Astrocyte of the spinal cord (primary cell): ENCODE results near the gene FARP1.

Experiments
- DNase-seq: peaks from one replicate; pipeline ENCODE4 v3.0.0; 2011; ENCODE audit warnings: low read depth, low spot score
- H3K4me3 ChIP-seq: 2 replicates; pipeline ENCODE4 v1.5.1; 2011; ENCODE audit warnings: low read depth, mild to moderate bottlenecking, low read length, moderate library complexity
- CTCF ChIP-seq: IDR thresholded peaks from 2 replicates; pipeline ENCODE4 v1.5.1; 2012; ENCODE audit warnings: low read depth, mild to moderate bottlenecking, low read length, inconsistent platforms
- in situ Hi-C: cut with HindIII; loops from 2 replicates; pipeline ENCODE4 v1.10.0; 2017; ENCODE audit warnings: low sequenced_read_pairs

Gene FARP1

GRCh38 chr13:98273067-98273823 lies 130.4 kb downstream of the FARP1 start:
- H3K4me3 ChIP-seq, result no peak overlapping the region
- in situ Hi-C loops, result no loop called here
- DNase-seq, result no peak
- no peak for TF ChIP-seq CTCF

GRCh38 chr13:98273824-98274742 lies 131.2 kb downstream of the FARP1 start:
- DNase-seq, result peak; percentile 35
- no peak overlapping the region for H3K4me3 ChIP-seq
- no peak for TF ChIP-seq CTCF
- in situ Hi-C loops, result no loop called here

- in situ Hi-C loops, result no loop called here
- no peak overlapping the region for H3K4me3 ChIP-seq
- no peak for DNase-seq
- TF ChIP-seq CTCF, result no peak
Measured at GRCh38 chr13:98274921-98275487, 132.1 kb downstream of the FARP1 start.

GRCh38 chr13:98275681-98276171 lies 132.8 kb downstream of the FARP1 start:
- no peak for TF ChIP-seq CTCF
- in situ Hi-C loops, result no loop called here
- DNase-seq, result no peak
- no peak overlapping the region for H3K4me3 ChIP-seq

GRCh38 chr13:98276486-98276885 lies 133.6 kb downstream of the FARP1 start:
- no peak overlapping the region for H3K4me3 ChIP-seq
- DNase-seq, result no peak
- no peak for TF ChIP-seq CTCF
- in situ Hi-C loops, result no loop called here

- DNase-seq, result no peak
- in situ Hi-C loops, result no loop called here
- H3K4me3 ChIP-seq, result no peak overlapping the region
- no peak for TF ChIP-seq CTCF
Measured at GRCh38 chr13:98278068-98278724, 135.3 kb downstream of the FARP1 start.
